ENCODE data around the gene LDB2. TPM values are rescaled to one million over a fixed set of nuclear protein-coding genes. Genes with fewer than 3 reads are reported as not detected.

Gene LDB2
- total RNA-seq, 2 experiments from 2014 or later: not detected

DNA sequence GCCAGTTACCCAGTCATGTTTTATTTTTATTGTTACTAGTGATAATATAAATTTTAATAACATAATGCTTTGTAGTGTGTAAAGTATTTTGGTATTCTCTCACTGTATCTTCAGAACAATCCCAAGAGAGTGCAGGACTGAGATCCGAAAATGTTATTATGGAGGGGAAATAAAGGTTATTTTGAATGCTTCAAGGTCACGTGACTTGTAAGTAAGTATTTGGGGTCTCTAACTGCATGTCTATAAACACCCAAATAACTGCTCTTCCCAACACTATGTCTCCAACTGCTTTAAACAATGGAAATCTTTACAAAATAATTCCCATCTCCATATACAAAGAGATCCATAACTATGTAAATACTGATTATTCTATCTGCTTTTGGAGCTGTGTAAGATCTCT is 302.2 kb downstream of the LDB2 start:
- ChIA-PET CTCF (ENCODE audit: unreplicated experiment) (no interaction called here), POLR2A (no interaction called here)
- Histone ChIP-seq H3K79me2 (ENCODE audit: insufficient read depth, low read depth, low read length) (no peaks in the 10 kb centered on the region), H4K20me1 (ENCODE audit: insufficient read depth, low read length) (no peaks in the 10 kb centered on the region), H2AFZ (ENCODE audit: low read length) (no peak overlapping the region), H3K4me2 (ENCODE audit: low read length) (no peak overlapping the region), H3K36me3 (ENCODE audit: insufficient read depth, low read length) (no peaks in the 10 kb centered on the region), H3K9me3 (ENCODE audit: low read length) (no peaks in the 10 kb centered on the region), H3K4me3 (ENCODE audit: low read depth, low read length, poor library complexity, severe bottlenecking) (no peak overlapping the region), H3K4me1 (ENCODE audit: insufficient read depth, low read length, poor library complexity, severe bottlenecking) (no peaks in the 10 kb centered on the region), H3K9me2 (ENCODE audit: insufficient read depth, low read length) (no peaks in the 10 kb centered on the region), H3K27ac (ENCODE audit: low read depth, low read length, poor library complexity, severe bottlenecking) (no peak overlapping the region)
- intact Hi-C loops (cut with micrococcal nuclease; ENCODE audit: unreplicated experiment): no loop called here
- BruUV-seq (replicated peaks): no TSS peak
- no peak for TF ChIP-seq EZH2phosphoT487 (IDR thresholded peaks at IDR 0.05; ENCODE audit: borderline replicate concordance, low read depth, low read length)
- TF ChIP-seq, protein P1, sequence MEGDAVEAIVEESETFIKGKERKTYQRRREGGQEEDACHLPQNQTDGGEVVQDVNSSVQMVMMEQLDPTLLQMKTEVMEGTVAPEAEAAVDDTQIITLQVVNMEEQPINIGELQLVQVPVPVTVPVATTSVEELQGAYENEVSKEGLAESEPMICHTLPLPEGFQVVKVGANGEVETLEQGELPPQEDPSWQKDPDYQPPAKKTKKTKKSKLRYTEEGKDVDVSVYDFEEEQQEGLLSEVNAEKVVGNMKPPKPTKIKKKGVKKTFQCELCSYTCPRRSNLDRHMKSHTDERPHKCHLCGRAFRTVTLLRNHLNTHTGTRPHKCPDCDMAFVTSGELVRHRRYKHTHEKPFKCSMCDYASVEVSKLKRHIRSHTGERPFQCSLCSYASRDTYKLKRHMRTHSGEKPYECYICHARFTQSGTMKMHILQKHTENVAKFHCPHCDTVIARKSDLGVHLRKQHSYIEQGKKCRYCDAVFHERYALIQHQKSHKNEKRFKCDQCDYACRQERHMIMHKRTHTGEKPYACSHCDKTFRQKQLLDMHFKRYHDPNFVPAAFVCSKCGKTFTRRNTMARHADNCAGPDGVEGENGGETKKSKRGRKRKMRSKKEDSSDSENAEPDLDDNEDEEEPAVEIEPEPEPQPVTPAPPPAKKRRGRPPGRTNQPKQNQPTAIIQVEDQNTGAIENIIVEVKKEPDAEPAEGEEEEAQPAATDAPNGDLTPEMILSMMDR (conservative IDR thresholded peaks at IDR 0.05; ENCODE audit: low read length): no peak
- no peak for DNase-seq (ENCODE audit: low spot score)

DNA sequence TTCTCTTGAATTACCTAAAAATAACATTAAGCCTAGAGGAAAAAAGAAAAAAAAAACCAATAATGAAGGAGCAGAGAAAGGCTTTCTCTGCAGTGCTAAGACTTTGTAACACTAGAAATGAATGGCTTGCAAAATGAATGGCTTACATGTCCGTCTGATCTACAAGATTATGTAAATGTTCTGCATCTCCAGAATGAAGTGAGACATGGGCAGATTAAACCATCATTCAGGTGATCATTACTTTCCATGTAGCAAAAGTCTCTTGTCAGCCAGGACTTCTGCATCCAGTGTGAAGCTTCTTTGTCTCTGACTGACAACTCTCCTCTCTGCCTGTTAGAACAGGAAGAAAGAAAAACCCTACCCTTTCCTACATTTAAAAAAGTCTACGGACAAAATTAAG is 304.3 kb downstream of the LDB2 start:
- BruUV-seq (replicated peaks): no TSS peak
- Histone ChIP-seq H3K4me1 (ENCODE audit: insufficient read depth, low read length, poor library complexity, severe bottlenecking) (no peaks in the 10 kb centered on the region), H3K9me3 (ENCODE audit: low read length) (no peaks in the 10 kb centered on the region), H3K27ac (ENCODE audit: low read depth, low read length, poor library complexity, severe bottlenecking) (no peak overlapping the region), H3K79me2 (ENCODE audit: insufficient read depth, low read depth, low read length) (no peaks in the 10 kb centered on the region), H3K4me2 (ENCODE audit: low read length) (no peak overlapping the region), H3K36me3 (ENCODE audit: insufficient read depth, low read length) (no peaks in the 10 kb centered on the region), H3K4me3 (ENCODE audit: low read depth, low read length, poor library complexity, severe bottlenecking) (no peak overlapping the region), H2AFZ (ENCODE audit: low read length) (no peak overlapping the region), H4K20me1 (ENCODE audit: insufficient read depth, low read length) (no peaks in the 10 kb centered on the region), H3K9me2 (ENCODE audit: insufficient read depth, low read length) (no peaks in the 10 kb centered on the region)
- CTCF ChIA-PET (ENCODE audit: unreplicated experiment): no interaction called here
- TF ChIP-seq EZH2phosphoT487 (IDR thresholded peaks at IDR 0.05; ENCODE audit: borderline replicate concordance, low read depth, low read length): no peak
- TF ChIP-seq, protein P1 (conservative IDR thresholded peaks at IDR 0.05; ENCODE audit: low read length): no peak
- POLR2A ChIA-PET: no interaction called here
- intact Hi-C loops (cut with micrococcal nuclease; ENCODE audit: unreplicated experiment): no loop called here
- DNase-seq (ENCODE audit: low spot score): no peak

DNA sequence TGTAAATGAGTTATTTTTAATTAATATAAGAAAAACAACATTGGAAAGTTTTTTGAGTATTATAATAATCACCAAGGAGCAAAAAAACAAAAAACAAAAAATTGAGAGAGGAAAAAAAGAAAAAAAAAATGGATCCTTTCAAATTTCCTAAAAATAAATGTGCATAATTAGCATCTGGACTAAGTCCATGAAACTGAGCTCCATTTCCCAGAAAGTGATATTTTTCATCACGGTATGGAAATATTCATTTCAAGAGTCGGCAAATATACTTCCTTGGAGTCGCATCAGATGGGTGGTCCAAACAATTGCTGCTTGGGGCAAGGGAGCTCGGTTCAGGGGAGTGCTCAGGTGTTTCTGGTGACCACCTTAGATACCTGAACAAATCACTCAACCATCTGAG is 305.1 kb downstream of the LDB2 start:
- intact Hi-C loops (cut with micrococcal nuclease; ENCODE audit: unreplicated experiment): no loop called here
- Histone ChIP-seq H3K27ac (ENCODE audit: low read depth, low read length, poor library complexity, severe bottlenecking) (no peak overlapping the region), H3K36me3 (ENCODE audit: insufficient read depth, low read length) (no peaks in the 10 kb centered on the region), H2AFZ (ENCODE audit: low read length) (no peak overlapping the region), H3K79me2 (ENCODE audit: insufficient read depth, low read depth, low read length) (no peaks in the 10 kb centered on the region), H4K20me1 (ENCODE audit: insufficient read depth, low read length) (no peaks in the 10 kb centered on the region), H3K4me1 (ENCODE audit: insufficient read depth, low read length, poor library complexity, severe bottlenecking) (no peaks in the 10 kb centered on the region), H3K9me2 (ENCODE audit: insufficient read depth, low read length) (no peaks in the 10 kb centered on the region), H3K4me2 (ENCODE audit: low read length) (no peak overlapping the region), H3K4me3 (ENCODE audit: low read depth, low read length, poor library complexity, severe bottlenecking) (no peak overlapping the region), H3K9me3 (ENCODE audit: low read length) (no peaks in the 10 kb centered on the region)
- DNase-seq (ENCODE audit: low spot score): no peak
- POLR2A ChIA-PET: no interaction called here
- no TSS peak for BruUV-seq (replicated peaks)
- CTCF ChIA-PET (ENCODE audit: unreplicated experiment): no interaction called here
- no peak for TF ChIP-seq EZH2phosphoT487 (IDR thresholded peaks at IDR 0.05; ENCODE audit: borderline replicate concordance, low read depth, low read length)
- TF ChIP-seq, protein P1 (conservative IDR thresholded peaks at IDR 0.05; ENCODE audit: low read length): no peak
